Right lobe of liver (tissue), 6 donors: ENCODE measurements around the gene FMN2. TPM values are rescaled to one million over a fixed set of nuclear protein-coding genes. Genes with fewer than 3 reads are reported as not detected.

Experiments
- ATAC-seq, 4 donors: fragments of 200-7000 bp; cut with Tn5 transposase; one replicate each; pipeline ENCODE4 v1.9.1; 2020; ENCODE audit warnings: mild to moderate bottlenecking in 4 of 4, moderate library complexity in 4 of 4
- DNase-seq, 3 donors: peaks; one replicate each; pipeline ENCODE4 v3.0.0-alpha.2; 2020
- H3K27ac ChIP-seq, 3 donors: fragments of 200-600 bp; one replicate each; pipeline ENCODE4 v1.8.0; 2022
- H3K27me3 ChIP-seq, 2 donors: fragments of 200-600 bp; one replicate each; pipeline ENCODE4 v1.8.0; 2022
- H3K36me3 ChIP-seq, 4 donors: fragments of 200-600 bp; sonication (generic) in 1 of 4; one replicate each; pipeline versions ENCODE4 v1.5.1 to v1.8.0; 2017 to 2022; ENCODE audit warnings: control low read depth in 1 of 4
- H3K4me1 ChIP-seq, 4 donors: fragments of 200-600 bp; sonication (generic) in 1 of 4; one replicate each; pipeline versions ENCODE4 v1.5.1 to v1.8.0; 2017 to 2022; ENCODE audit warnings: control low read depth in 1 of 4
- H3K4me3 ChIP-seq, 3 donors: fragments of 200-600 bp; one replicate each; pipeline ENCODE4 v1.8.0; 2022
- H3K9me3 ChIP-seq, 4 donors: fragments of 200-600 bp; sonication (generic) in 1 of 4; one replicate each; pipeline versions ENCODE4 v1.5.1 to v1.8.0; 2017 to 2022; ENCODE audit warnings: control low read depth in 1 of 4
- POLR2A ChIP-seq: fragments of 450-650 bp; IDR thresholded peaks from one replicate; pipeline ENCODE4 v1.6.1; 2017; ENCODE audit warnings: antibody characterized with exemption, mild to moderate bottlenecking
- WGBS: methylation state at CpG from one replicate; pipeline ENCODE4 v1.1.6; 2018; ENCODE audit warnings: low coverage, low lambda C conversion rate; ENCODE audit not compliant: insufficient coverage; ENCODE audit errors: missing lambda C conversion rate; 5-methylcytosine and 5-hydroxymethylcytosine counted together
- intact Hi-C, 2 donors: fragments of 100-400 bp; cut with DNase I; formaldehyde crosslinking; loops; one replicate each; pipeline versions ENCODE4 v1.11.2 to v1.14.1; 2022
- total RNA-seq, 6 experiments: library from RNA; depleted of rRNA in 2 of 6; stranded (reverse); fragments of >200 nt in 2 of 6; fragmentation: NEBNext Ultra II Directional in 3 of 6; extraction: Animal tissue kit (Norgen Biotek cat#: 25700) in 3 of 6; gene quantifications; one replicate each; pipeline versions ENCODE4 v1.1.0 to v1.2.4, GENCODE V29; 2016 to 2023
- TF ChIP-seq, protein P1 (sequence below), 4 donors: fragments of 200-600 bp in 3 of 4; fragments of 450-650 bp in 1 of 4; IDR thresholded peaks; one replicate each; pipeline versions ENCODE4 v1.5.1 to v1.8.0; 2016 to 2022; ENCODE audit warnings: antibody characterized with exemption in 4 of 4, mild to moderate bottlenecking in 2 of 4
- donor health status: DM: no; HTN: yes; CAD: no.
- donor health status: DM: no; HTN: no; CAD: no.
- donor health status: DM: no; HTN: no; CAD: no.
- donor health status: DM: no; HTN: yes; CAD: no.
- donor health status: DM: no; HTN: yes; CAD: no.

Gene FMN2
- total RNA-seq, 6 experiments from 2014 or later: 0.12 TPM; not detected in 5

DNA sequence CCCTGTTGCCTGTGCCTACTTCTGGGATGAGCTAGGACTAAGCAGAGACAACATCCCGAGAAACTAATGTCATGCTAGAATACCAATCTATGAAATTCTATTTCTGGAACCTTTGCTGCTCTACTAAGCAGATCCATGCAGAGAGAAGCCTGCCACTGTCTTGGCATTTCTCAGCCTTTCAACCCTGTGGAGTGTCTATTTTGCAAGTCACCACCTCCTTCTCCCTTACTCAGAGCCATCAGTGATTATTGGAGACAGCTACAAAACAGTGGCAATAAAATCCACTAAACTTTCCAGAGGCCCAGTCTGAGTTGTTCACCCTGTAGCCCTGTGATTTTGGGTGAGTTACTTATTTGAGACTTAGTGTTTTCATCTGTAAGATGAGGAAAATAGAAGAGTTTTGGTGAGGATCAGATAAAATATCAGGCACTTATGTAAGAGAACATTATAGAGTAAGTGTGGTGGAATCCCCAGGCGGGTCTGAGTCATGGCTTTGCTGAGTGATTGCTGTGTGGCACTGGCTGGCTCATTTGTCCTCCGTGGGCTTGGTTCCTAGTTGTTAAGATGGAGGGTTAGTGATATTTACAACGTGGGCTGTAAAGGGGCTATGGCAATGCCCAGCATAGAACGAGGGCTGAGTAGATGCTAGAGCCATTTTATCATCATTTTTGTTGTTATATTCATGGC, 61.1 kb downstream of the FMN2 start:
- Histone ChIP-seq H3K4me1 (no peaks in the 10 kb centered on the region), H3K27me3 (no peaks in the 10 kb centered on the region), H3K4me3 (no peak overlapping the region), H3K36me3 (no peaks in the 10 kb centered on the region), H3K27ac (no peak overlapping the region), H3K9me3 (no peaks in the 10 kb centered on the region)
- no peak for TF ChIP-seq POLR2A
- TF ChIP-seq, protein P1, sequence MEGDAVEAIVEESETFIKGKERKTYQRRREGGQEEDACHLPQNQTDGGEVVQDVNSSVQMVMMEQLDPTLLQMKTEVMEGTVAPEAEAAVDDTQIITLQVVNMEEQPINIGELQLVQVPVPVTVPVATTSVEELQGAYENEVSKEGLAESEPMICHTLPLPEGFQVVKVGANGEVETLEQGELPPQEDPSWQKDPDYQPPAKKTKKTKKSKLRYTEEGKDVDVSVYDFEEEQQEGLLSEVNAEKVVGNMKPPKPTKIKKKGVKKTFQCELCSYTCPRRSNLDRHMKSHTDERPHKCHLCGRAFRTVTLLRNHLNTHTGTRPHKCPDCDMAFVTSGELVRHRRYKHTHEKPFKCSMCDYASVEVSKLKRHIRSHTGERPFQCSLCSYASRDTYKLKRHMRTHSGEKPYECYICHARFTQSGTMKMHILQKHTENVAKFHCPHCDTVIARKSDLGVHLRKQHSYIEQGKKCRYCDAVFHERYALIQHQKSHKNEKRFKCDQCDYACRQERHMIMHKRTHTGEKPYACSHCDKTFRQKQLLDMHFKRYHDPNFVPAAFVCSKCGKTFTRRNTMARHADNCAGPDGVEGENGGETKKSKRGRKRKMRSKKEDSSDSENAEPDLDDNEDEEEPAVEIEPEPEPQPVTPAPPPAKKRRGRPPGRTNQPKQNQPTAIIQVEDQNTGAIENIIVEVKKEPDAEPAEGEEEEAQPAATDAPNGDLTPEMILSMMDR (IDR thresholded peaks at IDR 0.05): no peak
- DNase-seq (no peak), ATAC-seq (no peak)
- WGBS: 50% methylated on average over 3 of the region's 5 CpGs
- intact Hi-C loops: no loop called here

DNA sequence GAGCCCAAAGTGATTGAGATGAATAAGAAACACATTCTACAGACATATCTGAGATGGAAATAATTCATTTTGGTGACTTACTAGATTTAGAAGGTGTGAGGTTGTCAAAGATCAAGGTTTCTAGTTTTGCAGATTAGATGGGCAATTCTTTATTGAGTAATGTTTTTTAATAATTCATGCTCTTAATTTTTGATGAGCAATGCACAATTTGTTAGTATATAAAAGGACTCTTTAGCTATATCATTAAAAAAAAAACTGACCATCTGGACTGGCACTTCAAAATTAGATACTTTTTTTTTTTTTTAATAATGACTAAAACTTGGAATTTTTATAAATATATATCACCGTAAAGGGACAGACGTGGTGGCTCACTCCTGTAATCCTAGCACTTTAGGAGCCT, 63.9 kb downstream of the FMN2 start:
- H3K4me1 ChIP-seq: no peaks in the 10 kb centered on the region
- ATAC-seq (no peak), DNase-seq (no peak)
- no peak overlapping the region for H3K27ac ChIP-seq
- H3K4me3 ChIP-seq: no peak overlapping the region
- WGBS: 92% methylated on average over 2 of the region's 2 CpGs
- intact Hi-C loops: no loop called here
- TF ChIP-seq, protein P1 (IDR thresholded peaks at IDR 0.05): no peak
- TF ChIP-seq POLR2A: no peak
- H3K27me3 ChIP-seq: no peaks in the 10 kb centered on the region
- H3K9me3 ChIP-seq: no peaks in the 10 kb centered on the region
- no peaks in the 10 kb centered on the region for H3K36me3 ChIP-seq

DNA sequence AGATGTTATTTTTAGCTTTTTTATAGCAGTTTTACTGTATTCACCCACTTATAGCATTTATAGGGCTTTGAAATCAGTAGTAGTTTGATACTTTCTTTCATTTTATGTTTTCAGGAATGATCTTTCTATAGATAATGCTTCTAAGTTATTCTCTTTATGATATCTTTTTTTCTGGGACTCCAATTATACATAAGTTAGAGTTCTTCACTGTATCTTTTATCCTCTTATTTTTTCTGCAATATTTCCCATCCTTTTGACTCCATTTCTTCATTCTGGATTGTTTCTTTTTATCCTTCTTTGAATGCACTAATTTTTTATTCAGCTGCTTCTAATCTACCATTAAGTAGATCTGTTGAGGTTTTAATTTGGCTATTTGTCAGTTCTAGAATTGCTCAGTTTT, 73.1 kb downstream of the FMN2 start:
- no peak for DNase-seq
- no peak for ATAC-seq
- no peak overlapping the region for H3K27ac ChIP-seq
- no peaks in the 10 kb centered on the region for H3K36me3 ChIP-seq
- H3K9me3 ChIP-seq: no peaks in the 10 kb centered on the region
- intact Hi-C loops: no loop called here
- no peaks in the 10 kb centered on the region for H3K27me3 ChIP-seq
- no peaks in the 10 kb centered on the region for H3K4me1 ChIP-seq
- TF ChIP-seq, protein P1 (IDR thresholded peaks at IDR 0.05): no peak
- TF ChIP-seq POLR2A: no peak
- H3K4me3 ChIP-seq: no peak overlapping the region

DNA sequence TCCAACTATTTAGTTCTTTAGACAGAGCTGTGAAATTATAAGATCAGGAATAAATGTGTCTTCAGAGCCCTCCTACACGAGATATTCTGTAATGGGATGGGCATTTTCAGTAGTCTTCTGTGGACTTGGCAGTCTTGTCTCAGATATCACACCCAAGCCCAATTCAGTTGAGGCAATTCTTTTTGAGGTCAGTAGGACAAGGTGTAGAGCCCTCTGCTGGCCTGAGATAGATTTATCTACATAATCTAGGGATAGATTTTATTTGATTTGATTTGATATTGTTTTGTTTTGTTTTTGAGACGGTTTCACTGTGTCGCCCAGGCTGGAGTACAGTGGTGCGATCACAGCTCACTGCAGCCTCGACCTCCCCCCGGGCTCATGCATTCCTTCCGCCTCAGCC, 77.5 kb downstream of the FMN2 start:
- Histone ChIP-seq H3K9me3 (no peaks in the 10 kb centered on the region), H3K4me3 (no peak overlapping the region), H3K36me3 (no peaks in the 10 kb centered on the region), H3K4me1 (no peaks in the 10 kb centered on the region), H3K27me3 (no peaks in the 10 kb centered on the region), H3K27ac (no peak overlapping the region)
- WGBS: 55% methylated on average over 3 of the region's 7 CpGs
- intact Hi-C loops: no loop called here
- TF ChIP-seq, protein P1 (IDR thresholded peaks at IDR 0.05): peak in 2 of 4 donors; percentile 16 to 27
- no peak for TF ChIP-seq POLR2A
- DNase-seq (no peak), ATAC-seq (no peak)

DNA sequence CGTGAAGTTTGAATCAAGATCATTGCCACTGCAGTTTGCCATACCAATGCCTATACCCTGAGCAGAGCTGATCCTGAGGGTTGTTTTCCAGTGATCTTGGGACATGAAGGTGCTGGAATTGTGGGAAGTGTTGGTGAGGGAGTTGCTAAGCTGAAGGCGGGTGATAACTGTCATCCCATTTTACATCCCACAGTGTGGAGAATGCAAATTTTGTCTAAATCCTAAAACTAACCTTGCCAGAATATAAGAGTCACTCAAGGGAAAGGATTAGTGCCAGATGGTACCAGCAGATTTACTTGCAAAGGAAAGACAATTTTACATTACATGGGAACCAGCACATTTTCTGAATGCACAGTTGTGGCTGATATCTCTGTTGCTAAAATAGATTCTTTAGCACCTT, 78.6 kb downstream of the FMN2 start:
- H3K4me1 ChIP-seq: no peaks in the 10 kb centered on the region
- H3K27ac ChIP-seq: no peak overlapping the region
- DNase-seq: no peak
- TF ChIP-seq, protein P1 (IDR thresholded peaks at IDR 0.05): no peak
- TF ChIP-seq POLR2A: no peak
- ATAC-seq: no peak
- H3K9me3 ChIP-seq: no peaks in the 10 kb centered on the region
- H3K27me3 ChIP-seq: no peaks in the 10 kb centered on the region
- 67% methylated on average over 2 of the region's 2 CpGs for WGBS
- no peak overlapping the region for H3K4me3 ChIP-seq
- H3K36me3 ChIP-seq: no peaks in the 10 kb centered on the region
- intact Hi-C loops: no loop called here
